ENCODE data around the gene BZW1. TPM values are rescaled to one million over a fixed set of nuclear protein-coding genes. Genes with fewer than 3 reads are reported as not detected.

The BZW1 gene
- total RNA-seq, 5 donors from 2014 or later (not counting 1 experiment from before 2014, with no cell fraction given) = 132 to 258 (median 139) TPM

DNA sequence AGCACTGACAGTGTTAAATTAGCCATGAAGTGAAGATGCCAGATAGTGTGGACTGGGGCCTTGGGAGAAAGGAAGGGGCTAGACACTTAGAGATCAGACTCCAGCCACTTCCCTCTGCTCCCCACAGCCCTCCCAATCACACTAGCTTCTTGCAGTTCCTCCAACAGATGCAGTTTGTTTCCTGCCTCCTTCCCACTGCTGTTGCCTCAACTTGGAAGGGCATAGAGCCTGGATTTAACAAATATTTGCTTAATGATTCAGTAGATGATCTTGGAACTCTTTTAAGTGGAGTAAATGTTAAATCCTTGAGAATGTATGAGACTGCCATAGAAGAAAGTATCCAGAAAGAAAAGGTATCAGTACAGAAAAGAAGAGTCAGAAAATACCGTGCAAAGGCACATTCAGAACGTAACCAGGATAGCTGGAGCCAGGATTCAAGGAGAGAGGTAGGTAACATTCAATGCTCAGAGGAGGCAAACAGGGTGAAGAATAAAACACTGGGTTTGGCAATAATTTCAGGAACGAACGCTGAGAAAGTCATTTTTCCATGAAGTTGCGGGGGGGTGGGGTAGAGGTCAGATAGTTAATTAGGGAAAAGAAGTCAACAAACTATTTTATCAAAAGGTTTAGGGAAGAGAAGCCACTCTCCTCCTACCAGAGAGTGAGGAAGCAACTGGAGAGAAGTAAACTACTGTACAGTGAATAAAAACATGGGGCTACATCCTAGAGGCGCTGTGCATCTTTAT is 1.3 kb upstream of the BZW1 start:
- peak overlapping the region; percentile 99 for H3K27ac ChIP-seq (ENCODE audit: low read length)
- peak overlapping the region; percentile 93 to 99 for H3K27ac Mint-ChIP-seq
- whole genome bisulfite sequencing (ENCODE audit: insufficient coverage) = 93% methylated on average over 4 of the region's 6 CpGs
- peaks cover 16% of the 10 kb centered on the region for H3K36me3 Mint-ChIP-seq
- peaks cover 19 to 26% of the 10 kb centered on the region in 2 experiments for H3K4me1 ChIP-seq (ENCODE audit: control insufficient read depth in 1 of 2, extremely low read depth in 1 of 2, insufficient read depth in 2 of 2, low read length in 2 of 2)
- CTCF ChIA-PET = interaction anchor here in 1 of 2 donors (0.6 to 1.7 kb wide), 2 partner anchors 54 to 97 kb away, joined by 3 to 10 read pairs; no protein-coding TSS in a partner anchor
- H3K4me3 Mint-ChIP-seq = peak overlapping the region; percentile 94 to 100 (median 98)
- H3K27me3 Mint-ChIP-seq = no peaks in the 10 kb centered on the region
- H3K9me3 ChIP-seq = no peaks in the 10 kb centered on the region
- H3K4me1 Mint-ChIP-seq = peaks cover 40 to 42% (median 40%) of the 10 kb centered on the region in 3 donors
- H3K4me3 ChIP-seq (ENCODE audit: control insufficient read depth in 1 of 2, extremely low read depth in 1 of 2, low read length in 1 of 2) = peak overlapping the region in 1 of 2 donors; percentile 90
- peaks cover 10 to 22% of the 10 kb centered on the region in 2 donors for H3K36me3 ChIP-seq (ENCODE audit: control insufficient read depth in 2 of 2, extremely low read depth in 1 of 2, insufficient read depth in 1 of 2, low read length in 1 of 2)
- H3K9me3 Mint-ChIP-seq = no peaks in the 10 kb centered on the region
- ATAC-seq (replicated peaks in 1 of 4) = no peak
- no peaks in the 10 kb centered on the region for H3K27me3 ChIP-seq (replicated peaks in 1 of 2; ENCODE audit: control insufficient read depth in 2 of 2, extremely low read depth in 1 of 2, insufficient read depth in 2 of 2, low read length in 1 of 2)
- POLR2A ChIA-PET = interaction anchor here (0.5 to 1.6 kb wide), 3 partner anchors 47 to 97 kb away, joined by 3 to 11 read pairs (median 6); partner anchors contain the start of gene CLK1 (in 1 of the 2)
- no peak for DNase-seq

- Histone ChIP-seq H3K27ac (ENCODE audit: low read length) (peak overlapping the region; percentile 99), H3K36me3 (ENCODE audit: control insufficient read depth in 2 of 2, extremely low read depth in 1 of 2, insufficient read depth in 1 of 2, low read length in 1 of 2) (peaks cover 10 to 28% of the 10 kb centered on the region in 2 donors), H3K4me3 (ENCODE audit: control insufficient read depth in 1 of 2, extremely low read depth in 1 of 2, low read length in 1 of 2) (peak overlapping the region; percentile 87 to 90), H3K4me1 (ENCODE audit: control insufficient read depth in 1 of 2, extremely low read depth in 1 of 2, insufficient read depth in 2 of 2, low read length in 2 of 2) (peaks cover 19 to 26% of the 10 kb centered on the region in 2 experiments), H3K27me3 (replicated peaks in 1 of 2; ENCODE audit: control insufficient read depth in 2 of 2, extremely low read depth in 1 of 2, insufficient read depth in 2 of 2, low read length in 1 of 2) (no peaks in the 10 kb centered on the region), H3K9me3 (no peaks in the 10 kb centered on the region)
- peaks cover 44 to 48% (median 45%) of the 10 kb centered on the region in 3 donors for H3K4me1 Mint-ChIP-seq
- 26% methylated on average over 5 of the region's 11 CpGs for whole genome bisulfite sequencing (ENCODE audit: insufficient coverage)
- peak overlapping the region; percentile 93 to 99 for H3K27ac Mint-ChIP-seq
- no peaks in the 10 kb centered on the region for H3K27me3 Mint-ChIP-seq
- no peak for DNase-seq
- peak overlapping the region; percentile 94 to 100 (median 98) for H3K4me3 Mint-ChIP-seq
- POLR2A ChIA-PET = interaction anchor here (0.5 to 1.6 kb wide), 3 partner anchors 53 to 245 kb away, joined by 3 to 11 read pairs (median 6); partner anchors contain the start of gene CLK1 (in 1 of the 2)
- ATAC-seq (replicated peaks in 1 of 4) = peak in 3 of 4 experiments; percentile 0 to 7 (median 1)
- peaks cover 21% of the 10 kb centered on the region for H3K36me3 Mint-ChIP-seq
- H3K9me3 Mint-ChIP-seq = no peaks in the 10 kb centered on the region
- CTCF ChIA-PET = interaction anchor here in 1 of 2 donors (1.7 kb wide), 1 partner anchor 98 kb away, joined by 10 read pairs; no protein-coding TSS in a partner anchor
These were observed 745 bp upstream of the BZW1 start for GRCh38 chr2:200810998-200811332.

DNA sequence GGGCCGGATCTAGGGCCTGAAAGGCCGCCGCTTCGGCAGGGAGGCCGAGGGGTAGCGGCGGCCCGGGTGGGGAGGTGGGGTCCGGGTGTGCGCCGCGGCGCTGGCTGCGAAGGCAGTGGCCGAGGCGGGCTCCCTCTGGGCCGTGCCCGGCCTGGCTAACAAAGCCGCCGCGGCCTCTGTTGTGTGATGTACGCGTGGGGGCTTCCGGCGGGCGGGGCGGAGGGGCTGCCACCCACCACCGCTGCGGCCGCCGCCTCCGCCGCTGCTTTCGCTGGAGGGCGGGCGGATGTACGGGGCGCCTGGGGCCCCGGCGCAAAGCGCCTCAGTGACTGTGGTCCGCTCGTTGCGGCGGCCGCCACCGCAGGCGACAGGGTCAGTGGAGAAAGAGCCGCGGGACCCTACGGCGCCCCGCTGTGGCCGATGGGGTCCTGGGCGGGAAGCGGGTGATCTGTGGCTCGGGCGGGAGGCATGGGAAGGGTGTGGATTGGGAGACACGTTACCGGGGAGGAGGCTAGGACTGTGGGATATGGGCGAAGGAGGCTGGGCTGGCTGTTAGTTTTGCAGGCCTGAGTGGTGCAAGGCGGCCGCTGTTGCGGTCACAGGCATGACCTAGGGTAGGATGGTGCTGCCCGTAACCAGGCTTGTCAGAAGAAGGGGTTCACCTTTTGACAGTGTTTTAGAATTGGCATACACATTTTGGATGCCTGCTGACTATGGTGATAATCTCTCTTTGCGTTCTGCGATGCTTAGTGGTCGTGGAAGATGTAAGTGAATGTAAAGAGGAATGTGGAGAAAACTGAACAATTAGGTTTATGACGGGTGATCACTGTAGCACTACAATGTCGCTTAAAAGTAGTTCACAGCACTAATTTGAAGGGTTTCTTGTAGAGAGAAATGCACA is 662 bp downstream of the BZW1 start:
- under 1% methylated on average over 65 of the region's 70 CpGs for WGBS (ENCODE audit: insufficient coverage)
- H3K27me3 ChIP-seq (replicated peaks in 1 of 2; ENCODE audit: control insufficient read depth in 2 of 2, extremely low read depth in 1 of 2, insufficient read depth in 2 of 2, low read length in 1 of 2) = no peaks in the 10 kb centered on the region
- peaks cover 10 to 42% of the 10 kb centered on the region in 2 donors for H3K36me3 ChIP-seq (ENCODE audit: control insufficient read depth in 2 of 2, extremely low read depth in 1 of 2, insufficient read depth in 1 of 2, low read length in 1 of 2)
- POLR2A ChIA-PET = interaction anchor here (0.6 to 1.6 kb wide), 2 partner anchors 47 to 52 kb away, joined by 4 to 11 read pairs; partner anchors contain the start of gene CLK1 (in 1 of the 2)
- H3K4me1 ChIP-seq (ENCODE audit: control insufficient read depth in 1 of 2, extremely low read depth in 1 of 2, insufficient read depth in 2 of 2, low read length in 2 of 2) = peaks cover 19 to 26% of the 10 kb centered on the region in 2 experiments
- no peaks in the 10 kb centered on the region for H3K9me3 Mint-ChIP-seq
- peak overlapping the region; percentile 87 to 90 for H3K4me3 ChIP-seq (ENCODE audit: control insufficient read depth in 1 of 2, extremely low read depth in 1 of 2, low read length in 1 of 2)
- peak overlapping the region; percentile 92 to 95 for H3K27ac Mint-ChIP-seq
- CTCF ChIA-PET = interaction anchor here in 1 of 2 donors (1.7 kb wide), 1 partner anchor 99 kb away, joined by 10 read pairs; no protein-coding TSS in a partner anchor
- H3K9me3 ChIP-seq = no peaks in the 10 kb centered on the region
- DNase-seq = peak in 33 of 35 experiments; percentile 26 to 74 (median 51)
- peak; percentile 43 to 58 (median 53) for ATAC-seq (replicated peaks in 1 of 4)
- peak overlapping the region; percentile 98 to 100 (median 98) for H3K4me3 Mint-ChIP-seq
- no peaks in the 10 kb centered on the region for H3K27me3 Mint-ChIP-seq
- H3K36me3 Mint-ChIP-seq = peaks cover 34% of the 10 kb centered on the region
- H3K4me1 Mint-ChIP-seq = peaks cover 50 to 58% (median 51%) of the 10 kb centered on the region in 3 donors
- peak overlapping the region; percentile 99 for H3K27ac ChIP-seq (ENCODE audit: low read length)

DNA sequence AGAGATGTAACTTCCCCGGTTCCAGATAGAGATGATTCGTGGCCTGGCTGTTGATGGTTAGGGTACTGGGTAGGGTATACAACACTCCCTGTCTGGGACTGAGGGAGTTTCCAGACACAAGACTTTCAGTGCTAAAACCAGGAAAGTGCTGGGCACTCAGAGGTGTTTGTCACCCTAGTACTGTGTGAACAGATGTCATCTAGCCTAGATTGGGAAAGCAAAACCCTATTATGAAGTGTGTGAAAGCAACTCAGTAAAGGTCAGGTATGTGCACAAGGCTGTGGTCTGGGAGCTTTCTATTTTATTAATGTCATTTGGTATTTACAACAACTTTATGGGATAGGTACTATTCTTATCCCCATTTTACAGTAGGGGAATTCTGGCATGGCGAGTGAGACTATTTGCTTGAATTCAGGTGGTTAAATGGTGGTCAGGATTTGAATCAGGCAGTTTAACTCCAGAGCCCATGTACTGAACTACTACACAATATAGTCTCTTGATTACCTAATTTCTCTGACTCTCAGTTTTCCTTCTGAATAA is 2.6 kb downstream of the BZW1 start:
- Mint-ChIP-seq H3K4me3 (peak overlapping the region; percentile 44 to 53 (median 53)), H3K9me3 (no peaks in the 10 kb centered on the region), H3K27me3 (no peaks in the 10 kb centered on the region), H3K4me1 (peaks cover 52 to 63% (median 54%) of the 10 kb centered on the region in 3 donors), H3K36me3 (peaks cover 49% of the 10 kb centered on the region), H3K27ac (peak overlapping the region; percentile 72 to 78)
- Histone ChIP-seq H3K36me3 (ENCODE audit: control insufficient read depth in 2 of 2, extremely low read depth in 1 of 2, insufficient read depth in 1 of 2, low read length in 1 of 2) (peaks cover 15 to 62% of the 10 kb centered on the region in 2 donors), H3K9me3 (no peaks in the 10 kb centered on the region), H3K27ac (ENCODE audit: low read length) (peak overlapping the region; percentile 2), H3K4me3 (ENCODE audit: control insufficient read depth in 1 of 2, extremely low read depth in 1 of 2, low read length in 1 of 2) (no peak overlapping the region), H3K27me3 (replicated peaks in 1 of 2; ENCODE audit: control insufficient read depth in 2 of 2, extremely low read depth in 1 of 2, insufficient read depth in 2 of 2, low read length in 1 of 2) (no peaks in the 10 kb centered on the region), H3K4me1 (ENCODE audit: control insufficient read depth in 1 of 2, extremely low read depth in 1 of 2, insufficient read depth in 2 of 2, low read length in 2 of 2) (peaks cover 22 to 26% of the 10 kb centered on the region in 2 experiments)
- ATAC-seq (replicated peaks in 1 of 4) (no peak), DNase-seq (peak in 1 of 35 experiments; percentile 26)
- CTCF ChIA-PET = interaction anchor here in 1 of 2 donors (0.5 to 1.3 kb wide), 3 partner anchors 101 to 421 kb away, joined by 3 to 4 read pairs (median 3); no protein-coding TSS in a partner anchor
- POLR2A ChIA-PET = interaction anchor here (0.6 to 2.1 kb wide), 17 partner anchors 12 to 647 kb away, joined by 3 to 8 read pairs (median 3); partner anchors contain the start of genes CLK1 (in 2 of the 2), NIF3L1 (in 1 of the 2), ORC2 (in 1 of the 2) and PPIL3 (in 1 of the 2)
- no CpG with 5 or more reads among the region's 3 CpGs for WGBS (ENCODE audit: insufficient coverage)

DNA sequence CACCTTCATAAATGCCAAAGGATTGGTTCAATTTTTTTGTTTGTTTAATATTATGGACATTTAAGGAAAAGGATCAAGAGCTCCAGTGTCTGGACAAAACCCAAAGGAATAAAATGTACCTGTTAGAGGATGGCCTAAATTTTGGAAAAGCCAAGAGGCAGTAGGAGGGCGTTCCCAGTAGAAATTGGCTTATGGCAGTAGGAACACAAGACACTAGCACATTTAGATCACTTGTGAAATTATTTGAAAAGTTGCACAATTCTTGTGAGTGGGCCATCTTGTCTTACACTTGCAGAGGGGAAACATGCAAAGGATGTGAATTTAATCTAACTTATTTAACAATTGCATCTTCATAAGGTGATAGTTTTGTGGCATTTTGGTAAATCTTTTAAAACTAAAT is 3.2 kb downstream of the BZW1 start:
- 100% methylated on average over 1 of the region's 1 CpG for WGBS (ENCODE audit: insufficient coverage)
- H3K36me3 Mint-ChIP-seq = peaks cover 49% of the 10 kb centered on the region
- no peak for DNase-seq
- Histone ChIP-seq H3K36me3 (ENCODE audit: control insufficient read depth in 2 of 2, extremely low read depth in 1 of 2, insufficient read depth in 1 of 2, low read length in 1 of 2) (peaks cover 19 to 67% of the 10 kb centered on the region in 2 donors), H3K4me1 (ENCODE audit: control insufficient read depth in 1 of 2, extremely low read depth in 1 of 2, insufficient read depth in 2 of 2, low read length in 2 of 2) (peaks cover 22 to 26% of the 10 kb centered on the region in 2 experiments), H3K27me3 (replicated peaks in 1 of 2; ENCODE audit: control insufficient read depth in 2 of 2, extremely low read depth in 1 of 2, insufficient read depth in 2 of 2, low read length in 1 of 2) (no peaks in the 10 kb centered on the region), H3K27ac (ENCODE audit: low read length) (no peak overlapping the region), H3K4me3 (ENCODE audit: control insufficient read depth in 1 of 2, extremely low read depth in 1 of 2, low read length in 1 of 2) (no peak overlapping the region), H3K9me3 (no peaks in the 10 kb centered on the region)
- POLR2A ChIA-PET = interaction anchor here (0.6 to 2.1 kb wide), 10 partner anchors 9 to 646 kb away, joined by 3 to 5 read pairs (median 3); partner anchors contain the start of genes CLK1 (in 2 of the 2) and ORC2 (in 1 of the 2)
- H3K4me3 Mint-ChIP-seq = peak overlapping the region in 2 of 3 donors; percentile 44 to 53
- H3K4me1 Mint-ChIP-seq = peaks cover 52 to 57% (median 53%) of the 10 kb centered on the region in 3 donors
- H3K27ac Mint-ChIP-seq = peak overlapping the region; percentile 25 to 72
- CTCF ChIA-PET = interaction anchor here in 1 of 2 donors (1.3 kb wide), 2 partner anchors 102 to 104 kb away, joined by 3 to 4 read pairs; no protein-coding TSS in a partner anchor
- no peaks in the 10 kb centered on the region for H3K27me3 Mint-ChIP-seq
- no peak for ATAC-seq (replicated peaks in 1 of 4)
- H3K9me3 Mint-ChIP-seq = no peaks in the 10 kb centered on the region

Data from T-cell (primary cell).